Panc1 (cell line): ENCODE data around the gene RUNX1. TPM values are rescaled to one million over a fixed set of nuclear protein-coding genes. Genes with fewer than 3 reads are reported as not detected.

ENCODE experiments used
- ATAC-seq: fragments of 200-7000 bp; cut with Tn5 transposase; 2 replicates; pipeline ENCODE4 v1.9.1; 2020; ENCODE audit warnings: mild to moderate bottlenecking, moderate library complexity
- BruUV-seq: library from RNA; stranded (reverse); fragments of 400-500 nt; replicated peaks from 2 replicates; lab custom pipeline; 2021; lab: Mats Ljungman, UMichigan
- CTCF ChIA-PET: fragments of 300-600 bp; sonication (Branson Sonifier 250); formaldehyde crosslinking; loops from one replicate; lab custom pipeline; 2022; ENCODE audit warnings: antibody characterized with exemption; lab: Charles Lee
- POLR2A ChIA-PET: fragments of 300-600 bp; sonication (Branson Sonifier 250); formaldehyde crosslinking; loops from one replicate; lab custom pipeline; 2022; ENCODE audit warnings: antibody characterized with exemption; lab: Charles Lee
- DNase-seq: peaks from one replicate; pipeline ENCODE4 v3.0.0-alpha.2; 2010; ENCODE audit warnings: low read depth, low spot score
- H3K27ac ChIP-seq: 2 replicates; pipeline ENCODE4 v1.5.1; 2011; ENCODE audit warnings: mild to moderate bottlenecking, low read length, inconsistent platforms
- H3K27me3 ChIP-seq: fragments of 200-500 bp; sonication (Bioruptor generic); 2 replicates; pipeline ENCODE4 v1.6.0; 2014; ENCODE audit warnings: low read length, inconsistent platforms; ENCODE audit not compliant: control insufficient read depth, insufficient read depth
- H3K36me3 ChIP-seq: fragments of 200-500 bp; sonication (Bioruptor generic); 2 replicates; pipeline ENCODE4 v1.5.1; 2014; ENCODE audit warnings: inconsistent platforms, mild to moderate bottlenecking, low read length, moderate library complexity; ENCODE audit not compliant: control insufficient read depth, insufficient read depth
- H3K4me1 ChIP-seq: 2 replicates; pipeline ENCODE4 v1.5.1; 2011; ENCODE audit warnings: inconsistent platforms, mild to moderate bottlenecking, low read length, moderate library complexity; ENCODE audit not compliant: control insufficient read depth, insufficient read depth
- H3K4me3 ChIP-seq, 2 experiments: 2 replicates each; pipeline ENCODE4 v1.5.1; 2011 to 2012; ENCODE audit warnings: low read depth in 2 of 2, low read length in 2 of 2, mild to moderate bottlenecking in 2 of 2, inconsistent platforms in 1 of 2, moderate library complexity in 1 of 2
- H3K9me3 ChIP-seq: fragments of 200-500 bp; sonication (Bioruptor generic); 2 replicates; pipeline ENCODE4 v1.5.1; 2014; ENCODE audit warnings: low read depth, mild to moderate bottlenecking, inconsistent platforms, low read length, moderate library complexity; ENCODE audit not compliant: control insufficient read depth, insufficient read depth
- POLR2AphosphoS5 ChIP-seq: IDR thresholded peaks from 2 replicates; pipeline ENCODE4 v1.6.1; 2012; ENCODE audit warnings: mild to moderate bottlenecking, low read depth, low read length, moderate library complexity
- SIN3A ChIP-seq: IDR thresholded peaks from 2 replicates; pipeline ENCODE4 v1.6.1; 2012; ENCODE audit warnings: low read depth, mild to moderate bottlenecking, low read length, moderate library complexity, borderline replicate concordance; ENCODE audit not compliant: insufficient read depth
- TCF7L2 ChIP-seq: IDR thresholded peaks from 2 replicates; pipeline ENCODE4 v1.6.1; 2011; ENCODE audit warnings: mild to moderate bottlenecking, low read depth, low read length, inconsistent platforms
- in situ Hi-C: cut with HindIII; loops from 2 replicates; pipeline ENCODE4 v1.10.0; 2016; ENCODE audit warnings: low sequenced_read_pairs, low pct_unique_long_range_greater_than_20kb
- intact Hi-C: fragments of 100-400 bp; cut with micrococcal nuclease; formaldehyde crosslinking; loops from one replicate; pipeline ENCODE4 v1.10.0; 2022; ENCODE audit not compliant: unreplicated experiment
- total RNA-seq: library from RNA; stranded (reverse); gene quantifications from one replicate; pipeline ENCODE4 v1.2.1, GENCODE V29; 2021; ENCODE audit not compliant: unreplicated experiment
- TF ChIP-seq, protein P1 (sequence below): fragments of 450-650 bp; IDR thresholded peaks from 2 replicates; pipeline ENCODE4 v1.5.1; 2017; ENCODE audit warnings: mild to moderate bottlenecking
- TF ChIP-seq, protein P2 (sequence below), 2 experiments: IDR thresholded peaks; 2 replicates each; pipeline ENCODE4 v1.6.1; 2011 to 2012; ENCODE audit warnings: low read depth in 2 of 2, control low read depth in 1 of 2, low read length in 1 of 2, mild to moderate bottlenecking in 1 of 2, moderate library complexity in 1 of 2; ENCODE audit not compliant: insufficient read depth in 1 of 2

The RUNX1 gene
- total RNA-seq, 1 experiment from 2014 or later, result 22.4 TPM

DNA sequence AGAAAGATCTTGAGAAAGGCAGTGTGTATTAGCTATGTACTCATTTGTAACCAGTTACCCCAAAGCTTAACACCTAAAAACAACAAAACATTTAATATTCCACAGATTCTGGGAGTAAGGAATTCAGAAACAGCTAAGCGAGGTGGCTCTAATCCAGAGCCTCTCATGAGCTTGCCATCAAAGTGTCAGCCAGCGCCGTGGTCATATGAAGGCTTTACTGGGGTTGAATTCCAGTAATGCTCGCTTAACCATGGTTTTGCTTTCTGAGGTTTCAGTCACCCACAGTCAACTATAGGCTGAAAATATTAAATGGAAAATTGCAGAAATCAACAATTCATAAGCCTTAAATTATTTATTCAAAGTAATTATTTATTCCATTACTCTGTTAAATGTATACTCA lies 278.5 kb downstream of the RUNX1 start:
- intact Hi-C loops, result no loop called here
- ChIA-PET POLR2A (no interaction called here), CTCF (no interaction called here)

DNA sequence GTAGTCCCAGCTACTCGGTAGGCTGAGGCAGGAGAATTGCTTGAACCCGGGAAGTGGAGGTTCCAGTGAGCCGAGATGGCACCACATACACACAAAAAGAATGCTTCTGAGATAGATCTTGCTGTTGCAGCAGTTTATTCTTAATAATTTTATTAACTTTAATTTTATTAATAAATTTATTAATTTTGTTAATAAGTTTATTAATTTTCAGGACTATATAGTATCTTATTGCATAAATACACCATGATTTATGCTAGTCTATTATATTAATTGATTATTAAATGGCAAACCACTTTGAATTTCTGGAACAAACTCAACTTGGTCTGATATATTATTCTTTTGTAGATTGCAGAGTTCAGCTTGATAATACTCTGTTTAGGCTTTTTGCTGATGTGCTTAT lies 280.8 kb downstream of the RUNX1 start:
- TF ChIP-seq SIN3A, result no peak
- TF ChIP-seq TCF7L2, result no peak
- TF ChIP-seq, protein P1, sequence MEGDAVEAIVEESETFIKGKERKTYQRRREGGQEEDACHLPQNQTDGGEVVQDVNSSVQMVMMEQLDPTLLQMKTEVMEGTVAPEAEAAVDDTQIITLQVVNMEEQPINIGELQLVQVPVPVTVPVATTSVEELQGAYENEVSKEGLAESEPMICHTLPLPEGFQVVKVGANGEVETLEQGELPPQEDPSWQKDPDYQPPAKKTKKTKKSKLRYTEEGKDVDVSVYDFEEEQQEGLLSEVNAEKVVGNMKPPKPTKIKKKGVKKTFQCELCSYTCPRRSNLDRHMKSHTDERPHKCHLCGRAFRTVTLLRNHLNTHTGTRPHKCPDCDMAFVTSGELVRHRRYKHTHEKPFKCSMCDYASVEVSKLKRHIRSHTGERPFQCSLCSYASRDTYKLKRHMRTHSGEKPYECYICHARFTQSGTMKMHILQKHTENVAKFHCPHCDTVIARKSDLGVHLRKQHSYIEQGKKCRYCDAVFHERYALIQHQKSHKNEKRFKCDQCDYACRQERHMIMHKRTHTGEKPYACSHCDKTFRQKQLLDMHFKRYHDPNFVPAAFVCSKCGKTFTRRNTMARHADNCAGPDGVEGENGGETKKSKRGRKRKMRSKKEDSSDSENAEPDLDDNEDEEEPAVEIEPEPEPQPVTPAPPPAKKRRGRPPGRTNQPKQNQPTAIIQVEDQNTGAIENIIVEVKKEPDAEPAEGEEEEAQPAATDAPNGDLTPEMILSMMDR, result no peak
- TF ChIP-seq, protein P2, sequence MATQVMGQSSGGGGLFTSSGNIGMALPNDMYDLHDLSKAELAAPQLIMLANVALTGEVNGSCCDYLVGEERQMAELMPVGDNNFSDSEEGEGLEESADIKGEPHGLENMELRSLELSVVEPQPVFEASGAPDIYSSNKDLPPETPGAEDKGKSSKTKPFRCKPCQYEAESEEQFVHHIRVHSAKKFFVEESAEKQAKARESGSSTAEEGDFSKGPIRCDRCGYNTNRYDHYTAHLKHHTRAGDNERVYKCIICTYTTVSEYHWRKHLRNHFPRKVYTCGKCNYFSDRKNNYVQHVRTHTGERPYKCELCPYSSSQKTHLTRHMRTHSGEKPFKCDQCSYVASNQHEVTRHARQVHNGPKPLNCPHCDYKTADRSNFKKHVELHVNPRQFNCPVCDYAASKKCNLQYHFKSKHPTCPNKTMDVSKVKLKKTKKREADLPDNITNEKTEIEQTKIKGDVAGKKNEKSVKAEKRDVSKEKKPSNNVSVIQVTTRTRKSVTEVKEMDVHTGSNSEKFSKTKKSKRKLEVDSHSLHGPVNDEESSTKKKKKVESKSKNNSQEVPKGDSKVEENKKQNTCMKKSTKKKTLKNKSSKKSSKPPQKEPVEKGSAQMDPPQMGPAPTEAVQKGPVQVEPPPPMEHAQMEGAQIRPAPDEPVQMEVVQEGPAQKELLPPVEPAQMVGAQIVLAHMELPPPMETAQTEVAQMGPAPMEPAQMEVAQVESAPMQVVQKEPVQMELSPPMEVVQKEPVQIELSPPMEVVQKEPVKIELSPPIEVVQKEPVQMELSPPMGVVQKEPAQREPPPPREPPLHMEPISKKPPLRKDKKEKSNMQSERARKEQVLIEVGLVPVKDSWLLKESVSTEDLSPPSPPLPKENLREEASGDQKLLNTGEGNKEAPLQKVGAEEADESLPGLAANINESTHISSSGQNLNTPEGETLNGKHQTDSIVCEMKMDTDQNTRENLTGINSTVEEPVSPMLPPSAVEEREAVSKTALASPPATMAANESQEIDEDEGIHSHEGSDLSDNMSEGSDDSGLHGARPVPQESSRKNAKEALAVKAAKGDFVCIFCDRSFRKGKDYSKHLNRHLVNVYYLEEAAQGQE (IDR thresholded peaks at IDR 0.05; ENCODE audit: insufficient read depth in 1 of 2, low read depth in 2 of 2, low read length in 1 of 2), result no peak
- TF ChIP-seq POLR2AphosphoS5, result no peak
- Histone ChIP-seq H3K4me1 (no peaks in the 10 kb centered on the region), H3K36me3 (no peaks in the 10 kb centered on the region), H3K9me3 (no peaks in the 10 kb centered on the region), H3K27ac (no peak overlapping the region), H3K27me3 (no peaks in the 10 kb centered on the region), H3K4me3 (no peak overlapping the region)
- no TSS peak for BruUV-seq
- DNase-seq, result no peak
- no peak for ATAC-seq
- ChIA-PET CTCF (no interaction called here), POLR2A (no interaction called here)
- in situ Hi-C loops, result no loop called here
- intact Hi-C loops, result no loop called here

More for the DNA sequence above, 278.5 kb downstream of the RUNX1 start:
- Histone ChIP-seq H3K36me3 (no peaks in the 10 kb centered on the region), H3K27ac (no peak overlapping the region), H3K4me3 (no peak overlapping the region), H3K27me3 (no peaks in the 10 kb centered on the region), H3K4me1 (no peaks in the 10 kb centered on the region), H3K9me3 (no peaks in the 10 kb centered on the region)
- in situ Hi-C loops, result no loop called here
- no TSS peak for BruUV-seq
- ATAC-seq (no peak), DNase-seq (no peak)
- TF ChIP-seq, protein P2 (IDR thresholded peaks at IDR 0.05; ENCODE audit: insufficient read depth in 1 of 2, low read depth in 2 of 2, low read length in 1 of 2), result no peak
- TF ChIP-seq POLR2AphosphoS5 (no peak), SIN3A (no peak), TCF7L2 (no peak)
- TF ChIP-seq, protein P1, result no peak
